GM19238 (cell line): ENCODE results near the gene SMG6.
A peak's percentile ranks its signal among the peaks of the same experiment; 100 is the strongest.

Experiments
- DNase-seq: peaks from one replicate; pipeline ENCODE4 v3.0.0; 2011; ENCODE audit warnings: low spot score; ENCODE audit not compliant: insufficient read length

Gene SMG6

GRCh38 chr17:2084036-2084765, 219.4 kb downstream of the SMG6 start:
- DNase-seq: no peak

GRCh38 chr17:2083613-2084035, 220.0 kb downstream of the SMG6 start:
- no peak for DNase-seq

GRCh38 chr17:2082003-2082781, 221.4 kb downstream of the SMG6 start:
- DNase-seq: no peak

GRCh38 chr17:2081564-2081963, 222.0 kb downstream of the SMG6 start:
- DNase-seq: no peak

DNA sequence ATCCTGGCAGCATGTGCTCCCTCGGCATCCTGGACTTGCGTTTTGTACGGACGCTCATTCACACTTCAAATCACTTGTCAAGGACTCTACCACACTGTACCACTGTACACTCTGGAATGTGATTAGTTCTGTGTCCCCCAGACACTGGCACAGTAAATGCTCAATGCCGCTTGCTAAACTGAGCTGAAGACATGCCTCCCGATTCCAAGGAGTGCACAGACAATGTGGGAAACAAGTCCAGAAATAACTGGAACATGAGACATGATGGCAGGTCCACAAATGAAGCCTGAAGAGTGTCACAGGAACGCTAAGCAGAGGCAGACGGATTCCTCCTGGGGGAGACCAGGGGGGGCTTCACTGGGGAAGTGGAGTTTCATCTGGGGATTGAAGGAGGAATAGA, 226.5 kb downstream of the SMG6 start:
- no peak for DNase-seq

GRCh38 chr17:2076087-2076984, 227.2 kb downstream of the SMG6 start:
- no peak for DNase-seq

DNA sequence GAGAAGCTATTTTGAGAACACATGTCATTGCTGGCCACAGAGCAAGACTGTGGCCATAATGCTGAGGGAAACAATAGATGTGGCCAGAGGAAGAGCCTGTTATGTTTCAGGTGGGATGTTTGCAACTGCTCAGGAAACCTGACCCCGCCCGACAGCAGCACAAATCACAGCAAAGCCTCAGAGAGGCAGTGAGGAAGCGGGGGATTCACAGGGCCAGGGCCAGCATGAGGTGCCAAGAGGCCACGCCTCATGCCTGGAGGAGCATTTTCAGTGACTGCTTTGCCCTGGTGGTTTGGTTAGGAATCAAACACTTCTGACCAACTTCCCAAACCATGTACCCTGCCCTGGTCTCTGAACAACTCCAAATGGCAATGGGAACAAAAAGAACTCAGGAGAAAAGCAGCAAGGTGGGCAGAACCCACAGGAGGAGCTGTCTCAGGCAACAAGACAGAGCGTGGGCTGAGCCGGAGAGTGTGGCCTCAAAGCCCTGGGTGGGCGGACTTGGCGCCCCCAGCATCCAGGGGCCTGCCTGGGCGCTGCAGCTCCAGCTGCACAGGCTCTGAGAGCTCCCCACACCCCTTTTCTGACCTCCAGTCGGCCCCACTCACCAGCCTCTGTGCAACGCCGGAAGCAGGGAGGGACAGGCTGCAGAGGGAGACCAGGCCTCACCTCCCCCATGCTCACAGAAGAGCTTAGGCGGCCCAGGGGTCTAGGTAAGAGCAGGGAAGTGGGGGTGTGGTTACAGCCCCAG, 228.1 kb downstream of the SMG6 start:
- DNase-seq: no peak

GRCh38 chr17:2074919-2075318, 228.7 kb downstream of the SMG6 start:
- DNase-seq: no peak

- DNase-seq: no peak
Measured at GRCh38 chr17:2071455-2072281, 231.9 kb downstream of the SMG6 start.

- DNase-seq: no peak
Measured at GRCh38 chr17:2071024-2071385, 232.6 kb downstream of the SMG6 start.

- DNase-seq: peak; percentile 69
Measured at GRCh38 chr17:2070241-2071023, 233.2 kb downstream of the SMG6 start.

GRCh38 chr17:2068519-2069051, 235.0 kb downstream of the SMG6 start:
- no peak for DNase-seq

- DNase-seq: no peak
Measured at GRCh38 chr17:2068031-2068518, 235.5 kb downstream of the SMG6 start.

- DNase-seq: no peak
Measured at GRCh38 chr17:2067608-2068024, 236.0 kb downstream of the SMG6 start.

GRCh38 chr17:2067048-2067561, 236.5 kb downstream of the SMG6 start:
- no peak for DNase-seq

DNA sequence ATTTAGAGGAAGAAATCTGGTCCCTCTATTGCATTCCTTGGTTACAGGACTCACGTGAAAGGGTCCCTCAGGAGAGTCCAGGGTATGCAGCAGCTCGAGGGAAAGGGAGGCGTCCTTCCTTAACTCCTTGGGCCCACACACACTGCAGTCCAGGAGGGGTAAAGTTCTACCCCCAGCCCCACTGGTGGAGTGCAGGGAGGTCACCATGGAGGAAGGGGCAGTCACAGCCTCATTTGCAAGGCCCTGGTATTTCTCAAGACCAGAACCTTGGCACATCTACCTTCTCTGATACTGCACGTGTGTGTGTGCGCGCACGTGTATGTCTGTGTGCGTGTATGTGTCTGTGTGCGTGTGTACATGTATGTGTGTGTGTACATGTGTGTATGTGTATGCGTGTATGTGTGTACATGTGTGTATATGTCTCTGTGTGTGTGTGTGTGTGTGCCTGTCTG, 237.6 kb downstream of the SMG6 start:
- no peak for DNase-seq

GRCh38 chr17:2064980-2065785, 238.4 kb downstream of the SMG6 start:
- no peak for DNase-seq

GRCh38 chr17:2064520-2064971, 239.0 kb downstream of the SMG6 start:
- no peak for DNase-seq
